Loucy (cell line): ENCODE measurements around the gene SMCHD1.

Experiments used
- H2AFZ ChIP-seq: fragments of 200-600 bp; sonication (generic); 2 replicates; pipeline ENCODE4 v1.6.0; 2016; ENCODE audit warnings: antibody characterized with exemption, mild to moderate bottlenecking, low read length, moderate library complexity
- H3F3A ChIP-seq: fragments of 200-600 bp; 2 replicates; pipeline ENCODE4 v1.6.0; 2016; ENCODE audit warnings: antibody characterized with exemption, low read depth, mild to moderate bottlenecking
- H3K27me3 ChIP-seq: fragments of 200-600 bp; sonication (generic); 2 replicates; pipeline ENCODE4 v1.6.1; 2014; ENCODE audit warnings: low read length, mild to moderate bottlenecking; ENCODE audit not compliant: insufficient read depth, poor library complexity, severe bottlenecking
- H3K36me3 ChIP-seq: fragments of 200-600 bp; sonication (generic); 2 replicates; pipeline ENCODE4 v1.6.1; 2016; ENCODE audit warnings: low read length; ENCODE audit not compliant: insufficient read depth
- H3K4me1 ChIP-seq: fragments of 200-600 bp; sonication (generic); 2 replicates; pipeline ENCODE4 v1.5.1; 2014; ENCODE audit warnings: low read length, mild to moderate bottlenecking; ENCODE audit not compliant: insufficient read depth, poor library complexity, severe bottlenecking
- H3K4me2 ChIP-seq: fragments of 200-600 bp; sonication (generic); 2 replicates; pipeline ENCODE4 v1.6.0; 2014; ENCODE audit warnings: antibody characterized with exemption, low read length, low read depth, mild to moderate bottlenecking; ENCODE audit not compliant: poor library complexity, severe bottlenecking
- H3K4me3 ChIP-seq: fragments of 200-600 bp; sonication (generic); 2 replicates; pipeline ENCODE4 v1.5.1; 2014; ENCODE audit warnings: low read length, mild to moderate bottlenecking, mixed read lengths; ENCODE audit not compliant: poor library complexity, severe bottlenecking
- H3K79me2 ChIP-seq: fragments of 200-600 bp; sonication (generic); 2 replicates; pipeline ENCODE4 v1.6.1; 2014; ENCODE audit warnings: low read length; ENCODE audit not compliant: insufficient read depth
- H3K9ac ChIP-seq: fragments of 200-600 bp; sonication (generic); 2 replicates; pipeline ENCODE4 v1.6.0; 2014; ENCODE audit warnings: mild to moderate bottlenecking, low read depth, low read length, moderate library complexity; ENCODE audit not compliant: poor library complexity, severe bottlenecking
- H3K9me2 ChIP-seq: fragments of 200-600 bp; sonication (generic); replicated peaks from 2 replicates; pipeline ENCODE4 v1.6.1; 2016; ENCODE audit warnings: low read depth, low read length, mixed read lengths
- H3K9me3 ChIP-seq: fragments of 200-600 bp; sonication (generic); 2 replicates; pipeline ENCODE4 v1.6.1; 2014; ENCODE audit warnings: mild to moderate bottlenecking, antibody characterized with exemption, low read length, low read depth; ENCODE audit not compliant: insufficient read depth
- H4K20me1 ChIP-seq: fragments of 200-600 bp; sonication (generic); 2 replicates; pipeline ENCODE4 v1.6.0; 2014; ENCODE audit warnings: antibody characterized with exemption, low read length, mild to moderate bottlenecking; ENCODE audit not compliant: insufficient read depth, poor library complexity, severe bottlenecking
- CTCF ChIP-seq: fragments of 200-600 bp; sonication (generic); conservative IDR thresholded peaks from 2 replicates; pipeline ENCODE4 v1.5.1; 2014; ENCODE audit warnings: mild to moderate bottlenecking, antibody characterized with exemption, low read length
- EZH2phosphoT487 ChIP-seq: fragments of 200-600 bp; IDR thresholded peaks from 2 replicates; pipeline ENCODE4 v1.6.1; 2018; ENCODE audit warnings: antibody characterized with exemption, mild to moderate bottlenecking, moderate library complexity, borderline replicate concordance

Gene SMCHD1

GRCh38 chr18:2655954-2656236 lies 369 bp downstream of the SMCHD1 start:
- Histone ChIP-seq H2AFZ (peak overlapping the region; percentile 80), H3K9me3 (no peaks in the 10 kb centered on the region), H3K9ac (peak overlapping the region; percentile 96), H3K79me2 (peaks cover 50% of the 10 kb centered on the region), H3K4me1 (peaks cover 24% of the 10 kb centered on the region), H4K20me1 (peaks cover 48% of the 10 kb centered on the region), H3K27me3 (no peaks in the 10 kb centered on the region), H3F3A (no peaks in the 10 kb centered on the region), H3K4me2 (peak overlapping the region; percentile 76), H3K4me3 (peak overlapping the region; percentile 87), H3K36me3 (no peaks in the 10 kb centered on the region), H3K9me2 (no peaks in the 10 kb centered on the region)
- TF ChIP-seq EZH2phosphoT487 (no peak), CTCF (no peak)

- no peaks in the 10 kb centered on the region for H3K9me2 ChIP-seq
- no peak for TF ChIP-seq CTCF
- no peak for TF ChIP-seq EZH2phosphoT487
- no peaks in the 10 kb centered on the region for H3K27me3 ChIP-seq
- no peaks in the 10 kb centered on the region for H3K36me3 ChIP-seq
- peak overlapping the region; percentile 87 for H3K4me3 ChIP-seq
- H3K4me1 ChIP-seq, result peaks cover 24% of the 10 kb centered on the region
- peaks cover 53% of the 10 kb centered on the region for H4K20me1 ChIP-seq
- H3K9ac ChIP-seq, result peak overlapping the region; percentile 96
- H3F3A ChIP-seq, result no peaks in the 10 kb centered on the region
- H3K9me3 ChIP-seq, result no peaks in the 10 kb centered on the region
- peak overlapping the region; percentile 76 for H3K4me2 ChIP-seq
- peak overlapping the region; percentile 80 for H2AFZ ChIP-seq
- H3K79me2 ChIP-seq, result peaks cover 55% of the 10 kb centered on the region
Observed at GRCh38 chr18:2656237-2656980, 883 bp downstream of the SMCHD1 start.

GRCh38 chr18:2656981-2657512 lies 1.5 kb downstream of the SMCHD1 start:
- Histone ChIP-seq H2AFZ (no peak overlapping the region), H3K4me1 (peaks cover 24% of the 10 kb centered on the region), H3K79me2 (peaks cover 59% of the 10 kb centered on the region), H3K9ac (peak overlapping the region; percentile 96), H3F3A (no peaks in the 10 kb centered on the region), H3K4me3 (peak overlapping the region; percentile 87), H3K36me3 (no peaks in the 10 kb centered on the region), H4K20me1 (peaks cover 56% of the 10 kb centered on the region), H3K27me3 (no peaks in the 10 kb centered on the region), H3K9me2 (no peaks in the 10 kb centered on the region), H3K9me3 (no peaks in the 10 kb centered on the region), H3K4me2 (peak overlapping the region; percentile 76)
- no peak for TF ChIP-seq EZH2phosphoT487
- TF ChIP-seq CTCF, result no peak
